CD4-positive, alpha-beta T cell treated with Interleukin-15 for 1 hour (primary cell): ENCODE data around the gene SLC4A5.
"Not testable (repeated sequence)": the region's sequence is repeated elsewhere in the genome, so short reads cannot be mapped to it uniquely, and the experiment has no call there.

Experiments used
- DNase-seq: peaks from one replicate; pipeline ENCODE4 v3.0.0-alpha.2; 2020

Gene SLC4A5

GRCh38 chr2:74364533-74365505, 21.6 kb upstream of the SLC4A5 start:
- DNase-seq: no peak

GRCh38 chr2:74361327-74361726, 18.1 kb upstream of the SLC4A5 start:
- no peak for DNase-seq

GRCh38 chr2:74357627-74358026, 14.4 kb upstream of the SLC4A5 start:
- no peak for DNase-seq

GRCh38 chr2:74349889-74350288, 6.7 kb upstream of the SLC4A5 start:
- no peak for DNase-seq

GRCh38 chr2:74347742-74348141, 4.5 kb upstream of the SLC4A5 start:
- DNase-seq: no peak

- no peak for DNase-seq
These were observed 4.1 kb upstream of the SLC4A5 start for GRCh38 chr2:74347303-74347702.

GRCh38 chr2:74345272-74345943, 2.2 kb upstream of the SLC4A5 start:
- no peak for DNase-seq

- not testable (repeated sequence) for DNase-seq
These were observed 7.0 kb downstream of the SLC4A5 start for GRCh38 chr2:74336227-74336626.

- peak; percentile 65 for DNase-seq
These were observed 8.3 kb downstream of the SLC4A5 start for GRCh38 chr2:74334931-74335333.

- no peak for DNase-seq
These were observed 9.2 kb downstream of the SLC4A5 start for GRCh38 chr2:74333896-74334586.

- no peak for DNase-seq
These were observed 10.0 kb downstream of the SLC4A5 start for GRCh38 chr2:74333175-74333574.

GRCh38 chr2:74332550-74333174, 10.6 kb downstream of the SLC4A5 start:
- DNase-seq: no peak

- DNase-seq: no peak
These were observed 14.6 kb downstream of the SLC4A5 start for GRCh38 chr2:74328573-74328972.

- DNase-seq: no peak
These were observed 15.1 kb downstream of the SLC4A5 start for GRCh38 chr2:74328074-74328473.

- no peak for DNase-seq
These were observed 15.6 kb downstream of the SLC4A5 start for GRCh38 chr2:74327627-74328026.

- DNase-seq: no peak
These were observed 16.0 kb downstream of the SLC4A5 start for GRCh38 chr2:74327199-74327598.

- no peak for DNase-seq
These were observed 17.4 kb downstream of the SLC4A5 start for GRCh38 chr2:74325815-74326214.

- DNase-seq: no peak
These were observed 21.5 kb downstream of the SLC4A5 start for GRCh38 chr2:74321737-74322136.

GRCh38 chr2:74317701-74318100, 25.5 kb downstream of the SLC4A5 start:
- no peak for DNase-seq

- DNase-seq: no peak
These were observed 26.5 kb downstream of the SLC4A5 start for GRCh38 chr2:74316627-74317295.

- no peak for DNase-seq
These were observed 29.1 kb downstream of the SLC4A5 start for GRCh38 chr2:74314107-74314506.

GRCh38 chr2:74313497-74313896, 29.7 kb downstream of the SLC4A5 start:
- no peak for DNase-seq
